CD1c-positive myeloid dendritic cell (primary cell): ENCODE results near the gene HPN.
"Not testable (repeated sequence)": the region's sequence is repeated elsewhere in the genome, so short reads cannot be mapped to it uniquely, and the experiment has no call there.

ENCODE experiments used
- DNase-seq: peaks from one replicate; pipeline ENCODE4 v3.0.0-alpha.2; 2016; ENCODE audit errors: extremely low spot score

The HPN gene

GRCh38 chr19:35042954-35043604, 1.6 kb downstream of the HPN start:
- no peak for DNase-seq

- DNase-seq = no peak
Measured at GRCh38 chr19:35043906-35044305, 2.4 kb downstream of the HPN start.

GRCh38 chr19:35044317-35045117, 3.0 kb downstream of the HPN start:
- DNase-seq = peak; percentile 74

- peak; percentile 60 for DNase-seq
Measured at GRCh38 chr19:35045667-35046300, 4.3 kb downstream of the HPN start.

- no peak for DNase-seq
Measured at GRCh38 chr19:35046461-35046860, 4.9 kb downstream of the HPN start.

- DNase-seq = no peak
Measured at GRCh38 chr19:35048911-35049411, 7.4 kb downstream of the HPN start.

GRCh38 chr19:35049456-35049855, 7.9 kb downstream of the HPN start:
- no peak for DNase-seq

- DNase-seq = not testable (repeated sequence)
Measured at GRCh38 chr19:35050662-35051061, 9.1 kb downstream of the HPN start.

- not testable (repeated sequence) for DNase-seq
Measured at GRCh38 chr19:35051268-35051667, 9.7 kb downstream of the HPN start.

- no peak for DNase-seq
Measured at GRCh38 chr19:35051796-35052195, 10.3 kb downstream of the HPN start.

- no peak for DNase-seq
Measured at GRCh38 chr19:35052599-35053190, 11.2 kb downstream of the HPN start.

GRCh38 chr19:35053667-35054293, 12.3 kb downstream of the HPN start:
- no peak for DNase-seq

- DNase-seq = no peak
Measured at GRCh38 chr19:35054626-35055025, 13.1 kb downstream of the HPN start.

- no peak for DNase-seq
Measured at GRCh38 chr19:35055715-35056179, 14.2 kb downstream of the HPN start.

- no peak for DNase-seq
Measured at GRCh38 chr19:35056513-35057063, 15.1 kb downstream of the HPN start.

GRCh38 chr19:35058370-35058769, 16.8 kb downstream of the HPN start:
- DNase-seq = no peak

- no peak for DNase-seq
Measured at GRCh38 chr19:35059006-35059798, 17.7 kb downstream of the HPN start.

- no peak for DNase-seq
Measured at GRCh38 chr19:35059799-35060091, 18.2 kb downstream of the HPN start.

GRCh38 chr19:35060160-35060855, 18.8 kb downstream of the HPN start:
- DNase-seq = no peak
